ENCODE results near the gene VWA3B.
"Not testable (repeated sequence)": the region's sequence is repeated elsewhere in the genome, so short reads cannot be mapped to it uniquely, and the experiment has no call there.

VWA3B gene

GRCh38 chr2:98293931-98294687 lies 207.1 kb downstream of the VWA3B start:
- in situ Hi-C loops (cut with MboI; ENCODE audit: low sequenced_read_pairs): no loop called here

- in situ Hi-C loops (cut with MboI; ENCODE audit: low sequenced_read_pairs): no loop called here
Measured at GRCh38 chr2:98294711-98295110, 207.7 kb downstream of the VWA3B start.

- in situ Hi-C loops (cut with MboI; ENCODE audit: low sequenced_read_pairs): no loop called here
Measured at GRCh38 chr2:98295275-98295674, 208.3 kb downstream of the VWA3B start.

DNA sequence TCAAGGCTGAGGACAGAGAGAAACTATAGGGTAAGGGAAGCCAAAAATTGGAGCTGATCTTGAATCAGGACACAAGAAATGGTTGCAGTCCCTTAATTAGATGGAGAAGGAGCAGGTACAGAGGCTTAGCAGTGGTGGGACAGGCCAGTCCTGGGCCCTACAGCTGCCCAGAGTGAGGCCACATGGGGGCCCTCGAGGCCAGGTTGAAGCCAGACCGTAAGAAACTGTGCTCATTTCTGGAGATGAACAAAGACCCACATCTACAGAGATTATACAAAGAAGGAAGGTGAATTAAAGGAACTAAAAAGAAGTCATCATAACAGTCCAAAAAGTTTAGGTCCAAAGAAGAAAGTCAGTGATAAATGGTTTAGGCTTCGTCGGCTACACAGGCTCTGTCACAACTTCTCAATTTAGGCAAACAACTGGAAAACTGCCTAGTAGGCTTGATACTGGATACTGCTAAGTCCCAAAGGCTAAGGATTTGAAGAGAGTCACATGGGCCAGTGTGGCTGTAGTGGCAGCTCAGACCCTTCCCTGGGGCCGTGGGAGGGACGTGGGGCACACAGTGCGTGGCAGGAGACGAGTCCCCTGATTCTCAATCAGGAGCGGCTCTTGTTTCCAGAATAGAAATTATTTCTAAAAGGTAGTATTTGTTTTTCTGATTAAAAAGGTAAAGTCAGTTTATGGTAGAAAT lies 208.9 kb downstream of the VWA3B start:
- in situ Hi-C loops (cut with MboI; ENCODE audit: low sequenced_read_pairs): no loop called here

DNA sequence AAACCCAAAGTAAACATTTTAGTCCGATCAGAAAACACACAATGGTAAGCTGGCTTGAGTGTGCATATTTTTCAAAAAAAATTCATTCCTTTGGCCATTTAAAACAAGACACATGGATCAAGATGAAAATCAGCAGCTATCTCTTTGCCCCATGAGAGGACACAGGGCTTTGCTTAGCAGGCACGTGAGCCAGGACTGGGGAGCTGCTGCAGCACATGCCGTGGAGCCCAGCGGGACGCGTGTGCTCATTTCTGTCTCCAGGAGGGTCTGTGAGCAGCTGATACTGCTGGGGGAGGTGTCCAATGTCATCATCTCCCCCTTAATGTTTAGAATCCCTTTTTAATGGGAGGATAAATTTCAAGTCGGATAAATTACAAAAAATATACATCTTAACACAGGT lies 209.5 kb downstream of the VWA3B start:
- in situ Hi-C loops (cut with MboI; ENCODE audit: low sequenced_read_pairs): no loop called here

GRCh38 chr2:98297817-98298682 lies 211.1 kb downstream of the VWA3B start:
- in situ Hi-C loops (cut with MboI; ENCODE audit: low sequenced_read_pairs): no loop called here

GRCh38 chr2:98298683-98299164 lies 211.8 kb downstream of the VWA3B start:
- in situ Hi-C loops (cut with MboI; ENCODE audit: low sequenced_read_pairs): no loop called here

DNA sequence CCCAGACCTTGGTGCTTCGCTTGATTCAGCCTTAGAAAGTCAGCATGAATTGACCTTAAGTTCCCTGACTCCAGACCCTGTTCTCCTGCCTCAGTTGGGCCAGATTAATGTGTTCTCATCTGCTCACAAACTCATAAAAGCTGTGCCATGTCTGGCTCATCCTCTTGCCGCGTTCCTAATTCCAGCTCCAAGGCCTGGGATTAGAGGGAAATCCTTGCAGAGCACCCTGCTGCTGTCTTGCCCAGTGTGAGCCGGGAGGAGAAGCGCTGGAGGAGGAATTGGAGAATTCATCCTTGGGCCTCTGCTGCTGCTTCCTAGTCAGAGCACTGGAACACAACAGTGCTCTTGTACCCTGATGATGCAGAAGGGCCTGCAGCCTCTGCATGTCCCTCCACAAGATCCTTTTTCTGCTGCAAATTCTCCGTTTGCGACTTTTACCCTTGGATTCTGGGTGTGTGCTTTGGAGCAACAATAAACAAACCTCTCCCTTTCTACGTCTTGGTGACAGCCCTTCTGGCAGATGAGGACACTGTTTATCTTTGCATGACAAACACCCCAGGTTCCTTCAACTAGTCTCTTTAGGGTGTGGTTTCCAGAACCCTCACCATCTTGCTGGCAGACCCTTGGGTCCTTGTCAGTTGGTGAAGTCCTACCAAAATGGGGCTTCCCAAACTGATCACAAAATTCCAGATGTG lies 212.4 kb downstream of the VWA3B start:
- in situ Hi-C loops (cut with MboI; ENCODE audit: low sequenced_read_pairs): no loop called here

DNA sequence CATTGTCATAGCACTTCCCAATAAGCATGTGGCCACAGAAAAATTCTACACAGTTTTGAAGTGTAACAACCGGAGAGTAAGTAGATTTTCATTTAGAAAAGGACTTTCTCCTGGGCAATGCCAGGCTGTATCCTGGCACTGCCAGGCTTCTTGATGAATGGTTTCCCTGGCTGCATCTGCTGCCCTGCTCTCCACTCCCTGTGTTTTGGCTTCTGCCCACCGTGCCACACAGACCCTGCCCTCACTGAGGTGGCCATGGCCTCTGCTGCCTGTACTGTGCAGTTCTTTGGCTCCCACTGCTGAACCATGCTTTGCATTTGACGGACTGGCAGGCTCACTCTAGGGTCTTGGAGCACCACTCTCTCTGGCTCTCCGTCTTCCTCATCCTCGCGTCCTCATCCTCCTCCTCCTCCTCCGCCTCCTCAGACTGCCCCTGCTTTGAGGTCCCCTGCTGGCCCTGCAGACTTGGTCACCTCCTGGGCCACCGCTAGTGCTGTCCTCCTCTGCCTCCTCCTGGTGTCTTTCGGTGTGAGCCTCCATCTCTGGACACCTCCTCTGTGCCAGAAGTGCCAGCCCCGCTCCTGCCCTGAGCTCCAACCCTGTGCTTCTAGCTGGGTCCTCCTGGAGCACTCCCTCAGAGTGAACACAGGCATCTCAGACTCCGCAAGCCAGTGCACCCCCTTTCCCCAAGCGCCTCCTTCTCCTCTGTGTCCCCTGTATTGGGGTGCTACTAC lies 213.3 kb downstream of the VWA3B start:
- in situ Hi-C loops (cut with MboI; ENCODE audit: low sequenced_read_pairs): no loop called here

GRCh38 chr2:98301469-98301868 lies 214.5 kb downstream of the VWA3B start:
- in situ Hi-C loops (cut with MboI; ENCODE audit: low sequenced_read_pairs): no loop called here

GRCh38 chr2:98307131-98307696 lies 220.2 kb downstream of the VWA3B start:
- in situ Hi-C loops (cut with MboI; ENCODE audit: low sequenced_read_pairs): not testable (repeated sequence)

DNA sequence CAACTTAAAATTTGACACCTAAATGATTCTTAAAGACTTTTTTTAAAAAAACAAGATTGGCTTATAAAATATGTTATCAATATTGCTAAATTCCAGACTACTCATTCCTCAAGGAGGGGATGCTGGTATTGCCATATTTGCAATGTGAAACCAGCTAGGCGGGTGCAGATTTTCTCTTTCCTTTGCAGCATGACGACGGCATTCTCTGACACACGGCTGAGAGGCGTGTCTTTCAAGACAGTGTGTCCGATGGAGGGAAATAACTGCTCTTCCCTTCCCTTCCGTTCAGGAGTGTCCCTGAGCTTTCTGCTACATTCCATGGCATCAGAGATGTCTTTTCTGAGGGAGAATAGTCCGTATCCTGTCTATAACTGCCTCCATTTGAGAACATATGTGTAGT lies 221.1 kb downstream of the VWA3B start:
- in situ Hi-C loops (cut with MboI; ENCODE audit: low sequenced_read_pairs): no loop called here

- in situ Hi-C loops (cut with MboI; ENCODE audit: low sequenced_read_pairs): no loop called here
Measured at GRCh38 chr2:98308532-98308931, 221.6 kb downstream of the VWA3B start.

DNA sequence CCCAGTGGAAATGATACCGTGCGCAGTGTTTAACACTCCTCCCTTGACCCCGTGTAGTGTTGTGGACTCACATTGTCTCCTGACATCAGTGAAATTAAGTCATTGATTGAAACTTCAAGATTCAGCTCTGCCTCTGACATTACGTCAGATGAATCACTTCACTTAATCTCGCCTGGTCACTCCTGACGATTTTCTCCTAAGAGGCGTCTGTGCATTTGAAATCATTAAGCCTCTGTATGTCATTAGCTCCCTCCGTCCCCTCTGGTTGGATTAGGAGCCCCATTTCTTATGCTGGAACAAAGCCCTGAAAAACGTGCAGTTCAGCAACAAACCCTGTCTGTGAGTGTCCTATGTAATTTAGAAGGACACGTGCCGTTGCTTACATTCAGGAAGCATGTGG lies 222.6 kb downstream of the VWA3B start:
- in situ Hi-C loops (cut with MboI; ENCODE audit: low sequenced_read_pairs): no loop called here

DNA sequence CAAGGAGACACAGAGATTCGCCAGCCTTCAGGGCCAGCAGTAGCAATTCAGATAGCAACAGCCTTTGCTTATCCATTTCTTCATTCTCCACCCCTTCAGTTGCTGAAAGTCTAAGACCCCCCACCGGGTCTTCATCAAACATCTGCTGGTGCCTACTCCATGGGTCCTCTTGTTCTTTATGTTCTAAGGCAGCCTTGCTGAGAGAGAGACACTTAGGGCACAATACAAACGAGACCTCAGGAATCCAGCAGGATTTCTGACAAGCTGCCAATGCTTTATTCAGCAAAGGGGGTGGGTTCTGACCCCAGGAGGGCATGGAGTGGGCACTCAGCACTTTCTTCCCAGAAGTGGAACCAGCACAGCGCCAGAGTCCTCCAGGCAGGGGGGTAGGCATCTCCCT lies 223.0 kb downstream of the VWA3B start:
- in situ Hi-C loops (cut with MboI; ENCODE audit: low sequenced_read_pairs): no loop called here

DNA sequence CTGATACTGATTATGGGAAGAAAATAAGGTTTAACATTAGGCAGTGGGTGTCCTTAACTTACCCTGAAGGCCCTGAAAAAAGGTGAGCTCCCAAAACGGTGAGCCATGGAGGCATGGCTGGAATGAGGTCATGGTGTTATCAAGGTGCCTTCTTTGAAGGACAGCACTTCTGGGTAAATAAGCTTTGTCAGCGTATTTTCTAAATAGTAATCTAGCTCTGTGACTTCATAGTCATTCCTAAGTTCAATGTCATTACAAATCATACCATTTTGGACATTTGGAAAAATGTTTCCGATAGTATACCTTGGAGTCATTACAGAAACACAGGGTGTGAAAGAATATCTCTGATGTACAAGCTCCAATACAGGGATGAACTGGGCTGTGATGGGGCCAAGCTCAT lies 224.1 kb downstream of the VWA3B start:
- in situ Hi-C loops (cut with MboI; ENCODE audit: low sequenced_read_pairs): no loop called here

- in situ Hi-C loops (cut with MboI; ENCODE audit: low sequenced_read_pairs): no loop called here
Measured at GRCh38 chr2:98311771-98312545, 225.0 kb downstream of the VWA3B start.

DNA sequence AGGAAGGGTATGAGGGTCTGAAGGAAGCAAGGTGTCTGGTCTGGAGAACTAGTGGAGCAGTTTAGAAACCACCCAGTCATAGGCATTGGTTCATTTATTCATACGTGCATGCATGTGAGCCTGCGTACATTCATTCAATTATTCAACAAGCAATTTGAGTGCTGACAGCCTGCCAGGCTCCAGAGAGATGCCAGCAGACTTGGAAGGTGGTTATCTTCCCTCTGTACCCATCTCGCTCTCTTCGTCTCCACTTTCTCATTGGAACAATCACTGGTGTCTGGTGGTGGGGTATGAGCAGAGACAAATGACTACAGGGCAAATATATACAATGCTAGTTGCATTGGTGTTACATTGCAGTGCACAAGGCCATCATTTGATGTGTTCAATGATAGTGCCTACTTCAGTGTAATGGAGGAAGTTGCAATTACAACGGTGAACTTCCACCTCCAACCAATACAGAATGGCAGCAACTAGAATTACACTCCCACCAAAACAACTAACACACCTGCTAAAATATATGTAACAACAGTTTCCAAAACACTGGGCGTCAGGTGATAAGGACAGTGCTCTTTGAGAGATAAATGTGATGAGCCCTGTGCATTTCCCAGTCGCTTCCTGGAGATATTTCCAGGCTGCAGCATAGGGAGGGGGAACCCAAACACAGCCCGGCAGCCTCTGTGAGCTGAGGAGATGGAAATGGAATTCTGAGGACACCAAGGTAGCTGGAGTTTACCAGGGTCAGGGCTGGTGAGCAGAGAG lies 226.7 kb downstream of the VWA3B start:
- in situ Hi-C loops (cut with MboI; ENCODE audit: low sequenced_read_pairs): no loop called here

All from hTERT RPE-1 (cell line).